A549 (cell line): Measurements from ENCODE around the gene ROBO3. TPM values are rescaled to one million over a fixed set of nuclear protein-coding genes. Genes with fewer than 3 reads are reported as not detected.

Source experiments
- ATAC-seq, 2 experiments: fragments of 200-7000 bp in 1 of 2; fragments of >200 bp in 1 of 2; cut with Nextera tagmentation in 1 of 2; cut with Tn5 transposase in 1 of 2; 3 replicates each; pipeline versions ENCODE4 v1.8.0 to v1.9.1; 2018 to 2020; ENCODE audit warnings: mild to moderate bottlenecking in 1 of 2, moderate library complexity in 1 of 2
- CTCF ChIA-PET: fragments of 300-600 bp; sonication (Branson Sonifier 250); formaldehyde crosslinking; extraction: SDS; loops from one replicate; lab custom pipeline; 2021; ENCODE audit warnings: antibody characterized with exemption, inconsistent platforms; lab: Yijun Ruan, JAX
- POLR2A ChIA-PET: fragments of 350-600 bp; formaldehyde crosslinking; extraction: SDS; loops from one replicate; lab custom pipeline; 2021; ENCODE audit warnings: antibody characterized with exemption, inconsistent platforms; lab: Yijun Ruan, JAX
- DNase-seq, 2 experiments: peaks; one replicate each; pipeline versions ENCODE4 v3.0.0 to v3.0.0-alpha.2; 2011 to 2016; ENCODE audit warnings: low read depth in 1 of 2, low spot score in 1 of 2
- FAIRE-seq: peaks from 2 replicates; lab custom pipeline; 2011; peaks lifted over from hg19 to GRCh38; lab: Jason Lieb, UNC
- H3K27ac ChIP-seq, 2 experiments: fragments of >200 bp; sonication (Bioruptor Twin); formaldehyde crosslinking; 3 replicates each; pipeline ENCODE4 v1.5.1; 2016 to 2017
- H3K4me1 ChIP-seq: fragments of >200 bp; sonication (Bioruptor Twin); formaldehyde crosslinking; 3 replicates; pipeline ENCODE4 v1.6.1; 2016
- H3K4me2 ChIP-seq: fragments of >200 bp; sonication (Bioruptor Twin); formaldehyde crosslinking; 3 replicates; pipeline ENCODE4 v1.6.1; 2016
- H3K4me3 ChIP-seq: fragments of >200 bp; sonication (Bioruptor Twin); formaldehyde crosslinking; 3 replicates; pipeline ENCODE4 v1.5.1; 2016
- H3K9me3 ChIP-seq: fragments of >200 bp; sonication (Bioruptor Twin); formaldehyde crosslinking; 3 replicates; pipeline ENCODE4 v1.6.1; 2016
- ATOH8 ChIP-seq: fragments of 250-450 bp; sonication (Bioruptor Pico); IDR thresholded peaks from 2 replicates; pipeline ENCODE4 v1.5.0; 2020; ENCODE audit warnings: low read depth, mild to moderate bottlenecking, moderate library complexity
- CEBPB ChIP-seq, 2 experiments: fragments of >200 bp in 1 of 2; sonication (Bioruptor Twin) in 1 of 2; formaldehyde crosslinking in 1 of 2; IDR thresholded peaks; 2 replicates each; pipeline ENCODE4 v1.6.1; 2012 to 2016
- CHD4 ChIP-seq: fragments of 200-600 bp; sonication (generic); IDR thresholded peaks from 2 replicates; pipeline ENCODE4 v1.6.1; 2016; ENCODE audit warnings: antibody characterized with exemption, mild to moderate bottlenecking, borderline replicate concordance
- EHF ChIP-seq: fragments of 250-450 bp; sonication (Bioruptor Pico); IDR thresholded peaks from 2 replicates; pipeline ENCODE4 v1.5.0; 2020; ENCODE audit warnings: mild to moderate bottlenecking
- EHMT2 ChIP-seq: fragments of 200-600 bp; sonication (generic); IDR thresholded peaks from 2 replicates; pipeline ENCODE4 v1.6.1; 2016; ENCODE audit warnings: antibody characterized with exemption, low read depth, mild to moderate bottlenecking, moderate library complexity
- ELK1 ChIP-seq: fragments of 150-350 bp; IDR thresholded peaks from 2 replicates; pipeline ENCODE4 v1.6.1; 2014; ENCODE audit warnings: low read depth, mild to moderate bottlenecking, low read length
- ESRRA ChIP-seq: fragments of 150-350 bp; IDR thresholded peaks from 2 replicates; pipeline ENCODE4 v1.6.1; 2014; ENCODE audit warnings: mild to moderate bottlenecking, low read length, borderline replicate concordance
- FOSL2 ChIP-seq, 2 experiments: fragments of 450-650 bp in 1 of 2; fragments of >200 bp in 1 of 2; sonication (Bioruptor Twin) in 1 of 2; formaldehyde crosslinking; IDR thresholded peaks; 2 replicates each; pipeline versions ENCODE4 v1.5.0 to v1.6.1; 2016 to 2020; ENCODE audit warnings: mild to moderate bottlenecking in 1 of 2, moderate library complexity in 1 of 2
- HMGXB4 ChIP-seq: fragments of 250-450 bp; sonication (Bioruptor Pico); IDR thresholded peaks from 2 replicates; pipeline ENCODE4 v1.5.0; 2021; ENCODE audit warnings: mild to moderate bottlenecking, moderate library complexity, borderline replicate concordance
- HOXA7 ChIP-seq: fragments of 250-450 bp; sonication (Bioruptor Pico); IDR thresholded peaks from 2 replicates; pipeline ENCODE4 v1.5.0; 2020; ENCODE audit warnings: mild to moderate bottlenecking, moderate library complexity
- HOXB5 ChIP-seq: fragments of 250-450 bp; sonication (Bioruptor Pico); IDR thresholded peaks from 2 replicates; pipeline ENCODE4 v1.5.0; 2020; ENCODE audit warnings: mild to moderate bottlenecking, moderate library complexity
- RARB ChIP-seq: fragments of 250-450 bp; sonication (Bioruptor Pico); IDR thresholded peaks from 2 replicates; pipeline ENCODE4 v1.8.0; 2021; ENCODE audit warnings: mild to moderate bottlenecking, moderate library complexity
- SREBF2 ChIP-seq: fragments of 450-650 bp; IDR thresholded peaks from 2 replicates; pipeline ENCODE4 v1.6.1; 2014; ENCODE audit warnings: mild to moderate bottlenecking, moderate library complexity
- TFCP2L1 ChIP-seq: fragments of 250-450 bp; sonication (Bioruptor Pico); IDR thresholded peaks from 2 replicates; pipeline ENCODE4 v1.5.0; 2021; ENCODE audit warnings: mild to moderate bottlenecking
- ZFP36 ChIP-seq: fragments of 450-650 bp; IDR thresholded peaks from 2 replicates; pipeline ENCODE4 v1.6.1; 2014; ENCODE audit warnings: borderline replicate concordance; ENCODE audit not compliant: partially characterized antibody
- ZNF302 ChIP-seq: fragments of 250-450 bp; sonication (Bioruptor Pico); IDR thresholded peaks from 2 replicates; pipeline ENCODE4 v1.9.0; 2021; ENCODE audit warnings: inconsistent platforms, mild to moderate bottlenecking, moderate library complexity
- WGBS: methylation state at CpG from one replicate; pipeline ENCODE4 v1.1.6; 2017; ENCODE audit errors: missing lambda C conversion rate; 5-methylcytosine and 5-hydroxymethylcytosine counted together
- polyA plus RNA-seq, 4 experiments: library from polyadenylated mRNA; depleted of rRNA in 3 of 4; stranded (reverse); fragments of >200 nt; fragmentation: RNase III in 1 of 4; extraction: RNeasy Plus Mini Kit Qiagen cat#74134 plus additional on column Dnase treatment in 1 of 4; gene quantifications; 2 replicates in 3 of 4; 3 replicates in 1 of 4; pipeline ENCODE4 v1.2.3, GENCODE V29; 2011 to 2017
- TF ChIP-seq, protein P1 (sequence below): fragments of >200 bp; sonication (Bioruptor Twin); formaldehyde crosslinking; IDR thresholded peaks from 2 replicates; pipeline ENCODE4 v1.6.1; 2016

ROBO3 gene
- polyA plus RNA-seq, 2 of the 4 experiments (the other 2 are of a cell fraction): 2.1 to 2.8 TPM

- ChIA-PET CTCF (interaction anchor here (1.1 to 2.2 kb wide), 2 partner anchors 23 to 33 kb away, joined by 3 to 23 read pairs; no protein-coding TSS in a partner anchor), POLR2A (interaction anchor here (1.1 to 4.9 kb wide), 2 partner anchors 23 to 55 kb away, joined by 3 to 24 read pairs; partner anchors contain the start of gene CCDC15)
Measured at GRCh38 chr11:124899383-124900145, 34.3 kb downstream of the ROBO3 start.

GRCh38 chr11:124900464-124900863 is 35.2 kb downstream of the ROBO3 start:
- ChIA-PET POLR2A (interaction anchor here (4.9 kb wide), 1 partner anchor 24 kb away, joined by 24 read pairs; no protein-coding TSS in a partner anchor), CTCF (interaction anchor here (0.5 to 1.5 kb wide), 5 partner anchors 10 to 485 kb away, joined by 3 to 6 read pairs (median 3); no protein-coding TSS in a partner anchor)
- 2% methylated on average over 5 of the region's 5 CpGs for WGBS
- peak overlapping the region in 1 of 2 experiments; percentile 70; a peak in 3 of 6 replicates for H3K27ac ChIP-seq
- H3K9me3 ChIP-seq: no peaks in the 10 kb centered on the region
- H3K4me1 ChIP-seq: peaks cover 25% of the 10 kb centered on the region
- no peak for FAIRE-seq
- H3K4me2 ChIP-seq: peak overlapping the region; percentile 53
- peak; percentile 60 to 82; a peak in 5 of 6 replicates for ATAC-seq
- TF ChIP-seq CEBPB (IDR thresholded peaks at IDR 0.05) (no peak), FOSL2 (IDR thresholded peaks at IDR 0.05) (no peak), FOSL2 (CRISPR knock-in tag; IDR thresholded peaks at IDR 0.05) (0 out of 2 replicates have a peak, but pooled peaks have one; percentile 26)
- no peak overlapping the region for H3K4me3 ChIP-seq
- DNase-seq: peak; percentile 41 to 49

More at GRCh38 chr11:124899383-124900145, 34.3 kb downstream of the ROBO3 start:
- Histone ChIP-seq H3K4me3 (no peak overlapping the region), H3K27ac (peak overlapping the region in 1 of 2 experiments; percentile 70; a peak in 3 of 6 replicates), H3K9me3 (no peaks in the 10 kb centered on the region)
- FAIRE-seq: no peak
- TF ChIP-seq CEBPB (IDR thresholded peaks at IDR 0.05) (no peak), ZNF302 (CRISPR knock-in tag) (no peak), HOXB5 (CRISPR knock-in tag) (no peak), ATOH8 (no peak), ESRRA (no peak), ELK1 (no peak), CHD4 (no peak), HMGXB4 (no peak), SREBF2 (no peak), ZFP36 (no peak), EHF (CRISPR knock-in tag) (no peak), TFCP2L1 (no peak), EHMT2 (no peak)
- TF ChIP-seq, protein P1, sequence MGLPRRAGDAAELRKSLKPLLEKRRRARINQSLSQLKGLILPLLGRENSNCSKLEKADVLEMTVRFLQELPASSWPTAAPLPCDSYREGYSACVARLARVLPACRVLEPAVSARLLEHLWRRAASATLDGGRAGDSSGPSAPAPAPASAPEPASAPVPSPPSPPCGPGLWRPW: no peak
- TF ChIP-seq, all 56 proteins: peak for 0
- DNase-seq: no peak
- WGBS: 79% methylated on average over 6 of the region's 6 CpGs
- peak overlapping the region; percentile 53; the same call in 2 of the 3 replicates for H3K4me2 ChIP-seq
- ATAC-seq: no peak
- peaks cover 25% of the 10 kb centered on the region for H3K4me1 ChIP-seq

DNA sequence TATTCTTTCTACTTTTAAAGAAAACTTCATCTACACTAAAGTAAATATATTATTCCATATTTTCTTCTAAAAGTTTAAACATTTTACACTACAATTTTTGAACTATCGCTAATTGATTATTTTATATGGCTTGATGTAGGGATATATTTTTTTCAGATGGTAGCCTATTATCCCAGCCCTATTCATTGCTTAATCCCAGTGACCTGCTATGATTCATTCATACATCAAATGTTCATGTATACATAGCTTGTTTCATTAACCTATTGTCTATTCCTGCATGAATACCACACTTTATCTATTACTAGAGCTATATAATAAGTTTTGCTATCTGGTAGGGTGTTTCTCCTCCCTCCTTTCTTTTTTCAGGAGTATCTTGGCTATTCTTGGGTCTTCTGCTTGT is 37.4 kb downstream of the ROBO3 start:
- Histone ChIP-seq H3K9me3 (no peaks in the 10 kb centered on the region), H3K4me3 (no peak overlapping the region), H3K4me2 (no peak overlapping the region), H3K27ac (no peak overlapping the region), H3K4me1 (peaks cover 25% of the 10 kb centered on the region)
- ATAC-seq (no peak), DNase-seq (no peak), FAIRE-seq (no peak)
- ChIA-PET CTCF (no interaction called here), POLR2A (no interaction called here)
- TF ChIP-seq HOXA7: no peak
- TF ChIP-seq RARB (CRISPR knock-in tag): no peak
- WGBS: 91% methylated on average over 1 of the region's 1 CpG
